PFSK-1 (cell line): ENCODE results near the gene AMMECR1.

Source experiments
- FOXP2 ChIP-seq: optimal IDR thresholded peaks from 2 replicates; pipeline ENCODE3; 2011; ENCODE audit warnings: borderline replicate concordance, control low read depth, inconsistent platforms; ENCODE audit not compliant: insufficient read depth; ENCODE audit errors: extremely low read length, extremely low read depth
- POLR2AphosphoS5 ChIP-seq: IDR thresholded peaks from 2 replicates; pipeline ENCODE4 v1.6.1; 2012; ENCODE audit warnings: low read depth, mild to moderate bottlenecking, control low read depth, low read length, moderate library complexity
- SIN3A ChIP-seq: IDR thresholded peaks from 2 replicates; pipeline ENCODE4 v1.6.1; 2012; ENCODE audit warnings: mild to moderate bottlenecking, low read length, moderate library complexity, borderline replicate concordance; ENCODE audit not compliant: insufficient read depth
- TAF1 ChIP-seq: IDR thresholded peaks from 2 replicates; pipeline ENCODE4 v1.6.1; 2012; ENCODE audit warnings: low read length, control low read depth, borderline replicate concordance; ENCODE audit not compliant: insufficient read depth
- TF ChIP-seq, protein P1 (sequence below), 2 experiments: IDR thresholded peaks; 2 replicates each; pipeline versions ENCODE4 v1.6.1 to v1.8.0; 2011 to 2012; ENCODE audit warnings: low read depth in 2 of 2, low read length in 2 of 2, control low read depth in 1 of 2, inconsistent platforms in 1 of 2, mild to moderate bottlenecking in 1 of 2, moderate library complexity in 1 of 2; ENCODE audit not compliant: insufficient read depth in 1 of 2

Gene AMMECR1

DNA sequence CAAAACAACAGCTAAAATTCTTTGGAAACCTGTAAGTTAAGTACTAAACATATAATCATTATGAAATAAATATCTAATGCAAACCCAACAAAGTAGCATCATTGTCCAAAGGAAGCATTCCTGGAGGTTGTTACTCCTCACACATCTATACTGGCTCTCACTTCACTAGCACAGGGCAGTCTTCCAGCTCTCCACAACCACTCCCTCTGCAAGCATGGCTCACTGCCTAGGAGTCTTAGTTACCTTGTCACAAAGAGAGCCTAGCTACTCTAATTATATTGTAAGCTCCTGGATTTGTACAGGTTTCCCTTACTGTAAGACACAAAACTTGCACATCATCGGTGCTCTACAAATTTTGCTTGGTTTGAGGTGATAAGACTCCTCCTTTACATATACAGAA lies 76.1 kb downstream of the AMMECR1 start:
- TF ChIP-seq TAF1 (no peak), FOXP2 (no peak), POLR2AphosphoS5 (no peak), SIN3A (no peak)
- TF ChIP-seq, protein P1, sequence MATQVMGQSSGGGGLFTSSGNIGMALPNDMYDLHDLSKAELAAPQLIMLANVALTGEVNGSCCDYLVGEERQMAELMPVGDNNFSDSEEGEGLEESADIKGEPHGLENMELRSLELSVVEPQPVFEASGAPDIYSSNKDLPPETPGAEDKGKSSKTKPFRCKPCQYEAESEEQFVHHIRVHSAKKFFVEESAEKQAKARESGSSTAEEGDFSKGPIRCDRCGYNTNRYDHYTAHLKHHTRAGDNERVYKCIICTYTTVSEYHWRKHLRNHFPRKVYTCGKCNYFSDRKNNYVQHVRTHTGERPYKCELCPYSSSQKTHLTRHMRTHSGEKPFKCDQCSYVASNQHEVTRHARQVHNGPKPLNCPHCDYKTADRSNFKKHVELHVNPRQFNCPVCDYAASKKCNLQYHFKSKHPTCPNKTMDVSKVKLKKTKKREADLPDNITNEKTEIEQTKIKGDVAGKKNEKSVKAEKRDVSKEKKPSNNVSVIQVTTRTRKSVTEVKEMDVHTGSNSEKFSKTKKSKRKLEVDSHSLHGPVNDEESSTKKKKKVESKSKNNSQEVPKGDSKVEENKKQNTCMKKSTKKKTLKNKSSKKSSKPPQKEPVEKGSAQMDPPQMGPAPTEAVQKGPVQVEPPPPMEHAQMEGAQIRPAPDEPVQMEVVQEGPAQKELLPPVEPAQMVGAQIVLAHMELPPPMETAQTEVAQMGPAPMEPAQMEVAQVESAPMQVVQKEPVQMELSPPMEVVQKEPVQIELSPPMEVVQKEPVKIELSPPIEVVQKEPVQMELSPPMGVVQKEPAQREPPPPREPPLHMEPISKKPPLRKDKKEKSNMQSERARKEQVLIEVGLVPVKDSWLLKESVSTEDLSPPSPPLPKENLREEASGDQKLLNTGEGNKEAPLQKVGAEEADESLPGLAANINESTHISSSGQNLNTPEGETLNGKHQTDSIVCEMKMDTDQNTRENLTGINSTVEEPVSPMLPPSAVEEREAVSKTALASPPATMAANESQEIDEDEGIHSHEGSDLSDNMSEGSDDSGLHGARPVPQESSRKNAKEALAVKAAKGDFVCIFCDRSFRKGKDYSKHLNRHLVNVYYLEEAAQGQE (IDR thresholded peaks at IDR 0.05; ENCODE audit: insufficient read depth in 1 of 2, low read depth in 2 of 2, low read length in 2 of 2): no peak

DNA sequence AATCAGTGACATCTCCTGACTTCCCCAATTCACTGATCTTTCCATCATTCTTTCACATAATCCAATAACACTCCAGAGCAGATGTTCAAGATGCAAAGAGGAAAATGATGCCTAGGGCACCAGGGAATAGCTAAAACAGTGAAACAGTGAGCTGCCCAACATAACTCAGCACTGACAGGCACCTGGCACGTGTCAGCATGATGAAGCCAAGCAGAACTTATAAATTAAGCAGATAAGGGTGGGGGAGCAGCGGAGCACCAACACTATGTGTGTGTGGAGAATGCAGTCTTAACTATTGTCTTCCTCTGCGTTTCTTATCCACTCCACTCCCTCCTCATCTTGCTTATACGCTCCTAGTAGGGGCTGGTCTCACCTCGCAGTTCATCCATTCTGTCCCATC lies 89.4 kb downstream of the AMMECR1 start:
- TF ChIP-seq SIN3A: no peak
- no peak for TF ChIP-seq FOXP2
- TF ChIP-seq TAF1: no peak
- TF ChIP-seq, protein P1 (IDR thresholded peaks at IDR 0.05; ENCODE audit: insufficient read depth in 1 of 2, low read depth in 2 of 2, low read length in 2 of 2): no peak
- no peak for TF ChIP-seq POLR2AphosphoS5

DNA sequence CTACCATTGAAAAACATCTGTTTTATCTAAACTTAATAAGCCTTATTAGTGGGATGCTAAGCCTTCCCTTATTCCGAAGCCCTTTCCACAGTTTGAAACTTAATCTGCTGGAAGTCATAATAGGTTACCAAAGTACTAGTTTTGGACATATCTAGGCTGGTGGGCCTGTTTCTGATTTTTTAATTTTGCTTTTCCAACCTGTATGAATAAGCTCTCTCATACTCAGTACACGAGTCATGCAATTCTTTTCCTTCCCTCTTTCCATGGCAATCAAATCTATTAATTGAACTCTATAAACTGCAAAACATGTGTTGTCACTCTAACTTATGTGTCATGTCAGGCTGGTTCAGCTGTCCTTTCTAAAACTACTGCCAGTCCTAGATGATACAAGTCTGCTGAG lies 91.0 kb downstream of the AMMECR1 start:
- TF ChIP-seq SIN3A: no peak
- TF ChIP-seq FOXP2: no peak
- TF ChIP-seq POLR2AphosphoS5: no peak
- TF ChIP-seq, protein P1 (IDR thresholded peaks at IDR 0.05; ENCODE audit: insufficient read depth in 1 of 2, low read depth in 2 of 2, low read length in 2 of 2): no peak
- TF ChIP-seq TAF1: no peak

DNA sequence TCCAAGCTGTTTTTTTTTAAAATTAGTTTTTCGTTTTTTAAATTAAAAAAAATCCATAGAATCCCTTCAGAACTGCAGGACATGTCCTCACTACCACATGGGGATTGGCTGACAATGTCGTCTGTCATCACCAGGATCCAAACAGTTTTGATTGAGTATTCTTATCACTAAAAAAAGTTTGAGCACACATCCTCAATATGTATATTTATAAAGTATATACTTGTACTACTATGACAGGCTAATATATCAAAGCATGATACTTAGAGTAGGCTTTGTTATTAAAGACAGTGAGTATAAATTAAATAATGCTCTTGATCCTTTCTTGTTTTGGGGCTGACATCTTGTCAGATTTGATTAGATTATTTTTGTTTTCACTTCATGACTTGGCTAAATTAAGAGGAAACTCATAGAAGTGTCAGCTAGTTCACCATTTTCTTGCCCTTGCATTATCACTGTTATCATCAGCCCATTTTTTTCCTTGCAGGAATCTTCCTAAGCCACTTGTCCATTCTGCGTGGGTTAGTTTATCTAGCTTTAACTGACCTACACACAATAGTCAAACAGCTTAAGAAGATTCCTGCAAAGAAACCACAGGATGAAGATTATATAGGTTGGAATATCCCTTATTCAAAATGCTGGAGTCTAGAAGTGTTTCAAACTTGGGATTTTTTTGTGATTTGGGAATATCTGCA lies 92.8 kb downstream of the AMMECR1 start:
- TF ChIP-seq, protein P1 (IDR thresholded peaks at IDR 0.05; ENCODE audit: insufficient read depth in 1 of 2, low read depth in 2 of 2, low read length in 2 of 2): no peak
- TF ChIP-seq FOXP2: no peak
- TF ChIP-seq SIN3A: no peak
- TF ChIP-seq TAF1: no peak
- no peak for TF ChIP-seq POLR2AphosphoS5
